ENCODE results near the gene RBBP8NL.

GRCh38 chr20:62473717-62474603 lies 46.6 kb upstream of the RBBP8NL start:
- TF ChIP-seq HDAC6 (IDR thresholded peaks at IDR 0.05; ENCODE audit: low read depth, low read length) (no peak), SIN3A (conservative IDR thresholded peaks at IDR 0.05 in 1 of 2, IDR thresholded peaks at IDR 0.05 in 1 of 2; ENCODE audit: low read depth in 1 of 2, low read length in 2 of 2) (no peak; a peak in 1 of 4 replicates), BRCA1 (IDR thresholded peaks at IDR 0.05; ENCODE audit: low read depth, low read length) (no peak), USF2 (IDR thresholded peaks at IDR 0.05; ENCODE audit: low read length) (no peak), POLR2A (IDR thresholded peaks at IDR 0.05; ENCODE audit: control extremely low read depth in 1 of 2, low read depth in 2 of 2, low read length in 2 of 2) (no peak), TBP (IDR thresholded peaks at IDR 0.05; ENCODE audit: low read depth, low read length) (no peak), EZH2 (IDR thresholded peaks at IDR 0.05; ENCODE audit: low read depth, low read length, severe bottlenecking) (no peak)
- TF ChIP-seq, protein P1, sequence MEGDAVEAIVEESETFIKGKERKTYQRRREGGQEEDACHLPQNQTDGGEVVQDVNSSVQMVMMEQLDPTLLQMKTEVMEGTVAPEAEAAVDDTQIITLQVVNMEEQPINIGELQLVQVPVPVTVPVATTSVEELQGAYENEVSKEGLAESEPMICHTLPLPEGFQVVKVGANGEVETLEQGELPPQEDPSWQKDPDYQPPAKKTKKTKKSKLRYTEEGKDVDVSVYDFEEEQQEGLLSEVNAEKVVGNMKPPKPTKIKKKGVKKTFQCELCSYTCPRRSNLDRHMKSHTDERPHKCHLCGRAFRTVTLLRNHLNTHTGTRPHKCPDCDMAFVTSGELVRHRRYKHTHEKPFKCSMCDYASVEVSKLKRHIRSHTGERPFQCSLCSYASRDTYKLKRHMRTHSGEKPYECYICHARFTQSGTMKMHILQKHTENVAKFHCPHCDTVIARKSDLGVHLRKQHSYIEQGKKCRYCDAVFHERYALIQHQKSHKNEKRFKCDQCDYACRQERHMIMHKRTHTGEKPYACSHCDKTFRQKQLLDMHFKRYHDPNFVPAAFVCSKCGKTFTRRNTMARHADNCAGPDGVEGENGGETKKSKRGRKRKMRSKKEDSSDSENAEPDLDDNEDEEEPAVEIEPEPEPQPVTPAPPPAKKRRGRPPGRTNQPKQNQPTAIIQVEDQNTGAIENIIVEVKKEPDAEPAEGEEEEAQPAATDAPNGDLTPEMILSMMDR (IDR thresholded peaks at IDR 0.05; ENCODE audit: control extremely low read depth in 1 of 3, insufficient read depth in 1 of 3, low read depth in 1 of 3, low read length in 3 of 3) = no peak

Measured in H1 (cell line).